ENCODE measurements around the gene PCDHGA5.

- peak in 3 of 5 experiments; percentile 41 to 55 (median 45) for TF ChIP-seq CTCF (IDR thresholded peaks at IDR 0.05 in 4 of 5, conservative IDR thresholded peaks at IDR 0.05 in 1 of 5)
- TF ChIP-seq POLR2A (IDR thresholded peaks at IDR 0.05): no peak
These were observed 9.8 kb downstream of the PCDHGA5 start, which contains the start of gene PCDHGA6 for GRCh38 chr5:141373673-141374317.

Data from gastrocnemius medialis (tissue), 4 donors.